HEK293 (cell line): ENCODE data around the gene COL5A3.

Experiments
- CTCF ChIA-PET: fragments of 350-600 bp; formaldehyde crosslinking; extraction: SDS; loops from one replicate; lab custom pipeline; 2021; ENCODE audit warnings: antibody characterized with exemption; lab: Yijun Ruan, JAX
- POLR2A ChIA-PET: fragments of 300-600 bp; formaldehyde crosslinking; extraction: SDS; loops from one replicate; lab custom pipeline; 2020; ENCODE audit warnings: antibody characterized with exemption, inconsistent platforms; lab: Yijun Ruan, JAX
- H3K27ac ChIP-seq: fragments of 200-500 bp; sonication (Bioruptor generic); 2 replicates; pipeline ENCODE4 v1.5.1; 2014; ENCODE audit warnings: low read depth, low read length, control low read depth, inconsistent platforms; ENCODE audit errors: extremely low read depth
- H3K36me3 ChIP-seq, 2 experiments: fragments of 200-500 bp in 1 of 2; sonication (Bioruptor generic) in 1 of 2; 1 replicate in 1 of 2; 2 replicates in 1 of 2; pipeline ENCODE4 v1.5.1; 2014 to 2017; ENCODE audit warnings: inconsistent platforms in 2 of 2, low read length in 2 of 2; ENCODE audit not compliant: control insufficient read depth in 2 of 2, insufficient read depth in 1 of 2
- H3K4me1 ChIP-seq: fragments of 200-500 bp; sonication (Bioruptor generic); 2 replicates; pipeline ENCODE4 v1.5.1; 2014; ENCODE audit warnings: mild to moderate bottlenecking, low read length, inconsistent platforms; ENCODE audit not compliant: control insufficient read depth, insufficient read depth
- H3K4me3 ChIP-seq: 2 replicates; pipeline ENCODE4 v1.5.1; 2011; ENCODE audit warnings: low read depth, mild to moderate bottlenecking, control low read depth, low read length, moderate library complexity
- H3K9me3 ChIP-seq: fragments of 200-500 bp; sonication (Bioruptor generic); 2 replicates; pipeline ENCODE4 v1.5.1; 2014; ENCODE audit warnings: low read depth, low read length, inconsistent platforms; ENCODE audit not compliant: control insufficient read depth, insufficient read depth
- FEZF1 ChIP-seq: fragments of 450-650 bp; formaldehyde crosslinking; IDR thresholded peaks from 2 replicates; pipeline ENCODE4 v1.5.1; 2016; ENCODE audit warnings: missing biosample characterization, missing genetic modification characterization
- GLIS2 ChIP-seq: fragments of 450-650 bp; formaldehyde crosslinking; IDR thresholded peaks from 2 replicates; pipeline ENCODE4 v1.5.1; 2016; ENCODE audit warnings: missing biosample characterization, missing genetic modification characterization
- OSR2 ChIP-seq: fragments of 450-650 bp; formaldehyde crosslinking; IDR thresholded peaks from 2 replicates; pipeline ENCODE4 v1.5.1; 2016; ENCODE audit warnings: missing biosample characterization, missing genetic modification characterization
- SETDB1 ChIP-seq: IDR thresholded peaks from one replicate; pipeline ENCODE4 v1.6.1; 2017; ENCODE audit warnings: mild to moderate bottlenecking, low read length, moderate library complexity, mixed read lengths; ENCODE audit not compliant: insufficient read length
- ZFP3 ChIP-seq: fragments of 450-650 bp; formaldehyde crosslinking; IDR thresholded peaks from 2 replicates; pipeline ENCODE4 v1.5.1; 2016; ENCODE audit warnings: low read depth, missing biosample characterization, missing genetic modification characterization
- ZNF112 ChIP-seq: fragments of 450-650 bp; formaldehyde crosslinking; IDR thresholded peaks from 2 replicates; pipeline ENCODE4 v1.5.0; 2017; ENCODE audit warnings: missing biosample characterization, missing genetic modification characterization
- ZNF18 ChIP-seq: fragments of 450-650 bp; formaldehyde crosslinking; IDR thresholded peaks from 2 replicates; pipeline ENCODE4 v1.5.1; 2016; ENCODE audit warnings: missing biosample characterization, missing genetic modification characterization
- ZNF211 ChIP-seq: fragments of 450-650 bp; formaldehyde crosslinking; IDR thresholded peaks from 2 replicates; pipeline ENCODE4 v1.5.1; 2016; ENCODE audit warnings: low read depth, missing biosample characterization, missing genetic modification characterization
- ZNF239 ChIP-seq: fragments of 450-650 bp; formaldehyde crosslinking; IDR thresholded peaks from 2 replicates; pipeline ENCODE4 v1.5.1; 2016; ENCODE audit warnings: missing biosample characterization, missing genetic modification characterization
- ZNF248 ChIP-seq: fragments of 450-650 bp; formaldehyde crosslinking; IDR thresholded peaks from 2 replicates; pipeline ENCODE4 v1.5.1; 2017; ENCODE audit warnings: missing biosample characterization, missing genetic modification characterization
- ZNF280D ChIP-seq: fragments of 450-650 bp; formaldehyde crosslinking; IDR thresholded peaks from 2 replicates; pipeline ENCODE4 v1.5.1; 2016; ENCODE audit warnings: missing biosample characterization, missing genetic modification characterization
- ZNF292 ChIP-seq: fragments of 450-650 bp; formaldehyde crosslinking; IDR thresholded peaks from 2 replicates; pipeline ENCODE4 v1.5.1; 2016; ENCODE audit warnings: low read depth, missing biosample characterization, missing genetic modification characterization, borderline replicate concordance
- ZNF350 ChIP-seq: fragments of 450-650 bp; formaldehyde crosslinking; IDR thresholded peaks from 2 replicates; pipeline ENCODE4 v1.5.0; 2017; ENCODE audit warnings: missing biosample characterization, mild to moderate bottlenecking, missing genetic modification characterization
- ZNF394 ChIP-seq: fragments of 450-650 bp; formaldehyde crosslinking; IDR thresholded peaks from 2 replicates; pipeline ENCODE4 v1.5.1; 2016; ENCODE audit warnings: missing biosample characterization, missing genetic modification characterization, mild to moderate bottlenecking, moderate library complexity, borderline replicate concordance
- ZNF473 ChIP-seq: fragments of 450-650 bp; formaldehyde crosslinking; IDR thresholded peaks from 2 replicates; pipeline ENCODE4 v1.5.1; 2017; ENCODE audit warnings: missing biosample characterization, missing genetic modification characterization
- ZNF514 ChIP-seq: fragments of 450-650 bp; formaldehyde crosslinking; IDR thresholded peaks from 2 replicates; pipeline ENCODE4 v1.5.1; 2016; ENCODE audit warnings: missing biosample characterization, missing genetic modification characterization
- ZNF518A ChIP-seq: fragments of 450-650 bp; formaldehyde crosslinking; conservative IDR thresholded peaks from 2 replicates; pipeline ENCODE4 v1.5.1; 2016; ENCODE audit warnings: low read depth, missing biosample characterization, missing genetic modification characterization
- ZNF558 ChIP-seq: fragments of 450-650 bp; formaldehyde crosslinking; IDR thresholded peaks from 2 replicates; pipeline ENCODE4 v1.5.1; 2016; ENCODE audit warnings: missing biosample characterization, missing genetic modification characterization
- ZNF561 ChIP-seq: fragments of 450-650 bp; IDR thresholded peaks from 2 replicates; pipeline ENCODE4 v1.5.1; 2018; ENCODE audit warnings: missing biosample characterization, missing genetic modification characterization, borderline replicate concordance
- ZNF580 ChIP-seq: fragments of 450-650 bp; formaldehyde crosslinking; IDR thresholded peaks from 2 replicates; pipeline ENCODE4 v1.5.1; 2016; ENCODE audit warnings: missing biosample characterization, missing genetic modification characterization
- ZNF626 ChIP-seq: fragments of 450-650 bp; sonication (Bioruptor Pico); formaldehyde crosslinking; IDR thresholded peaks from 2 replicates; pipeline ENCODE4 v1.5.1; 2018; ENCODE audit warnings: missing biosample characterization, missing genetic modification characterization, inconsistent platforms
- ZSCAN30 ChIP-seq: fragments of 450-650 bp; IDR thresholded peaks from 2 replicates; pipeline ENCODE4 v1.5.1; 2018; ENCODE audit warnings: missing biosample characterization, mild to moderate bottlenecking, missing genetic modification characterization, moderate library complexity
- ZSCAN4 ChIP-seq: fragments of 450-650 bp; formaldehyde crosslinking; IDR thresholded peaks from 2 replicates; pipeline ENCODE4 v1.5.1; 2017; ENCODE audit warnings: missing biosample characterization, missing genetic modification characterization
- ZXDB ChIP-seq: fragments of 450-650 bp; formaldehyde crosslinking; IDR thresholded peaks from 2 replicates; pipeline ENCODE4 v1.5.1; 2016; ENCODE audit warnings: missing biosample characterization, missing genetic modification characterization

The COL5A3 gene

GRCh38 chr19:10044390-10044789 lies 34.1 kb upstream of the COL5A3 start:
- no peaks in the 10 kb centered on the region for H3K9me3 ChIP-seq
- CTCF ChIA-PET: no interaction called here
- no peaks in the 10 kb centered on the region for H3K36me3 ChIP-seq
- TF ChIP-seq ZFP3 (tag by site-specific recombination) (no peak), ZNF473 (tag by site-specific recombination) (no peak), OSR2 (tag by site-specific recombination) (no peak), ZNF561 (tag by site-specific recombination) (no peak), ZNF580 (no peak), FEZF1 (tag by site-specific recombination) (no peak), ZSCAN4 (tag by site-specific recombination) (no peak), GLIS2 (tag by site-specific recombination) (no peak), ZNF292 (tag by site-specific recombination) (no peak), ZNF280D (no peak), ZNF18 (tag by site-specific recombination) (no peak)
- TF ChIP-seq, all 188 proteins: peak for 0
- Histone ChIP-seq H3K4me1 (no peaks in the 10 kb centered on the region), H3K4me3 (no peak overlapping the region), H3K27ac (no peak overlapping the region)
- POLR2A ChIA-PET: no interaction called here

GRCh38 chr19:10043286-10043927 lies 33.1 kb upstream of the COL5A3 start:
- Histone ChIP-seq H3K27ac (no peak overlapping the region), H3K4me1 (no peaks in the 10 kb centered on the region), H3K4me3 (no peak overlapping the region), H3K36me3 (no peaks in the 10 kb centered on the region), H3K9me3 (no peaks in the 10 kb centered on the region)
- CTCF ChIA-PET: interaction anchor here (1.5 kb wide), 1 partner anchor 16 kb away, joined by 5 read pairs; no protein-coding TSS in a partner anchor
- POLR2A ChIA-PET: no interaction called here
- TF ChIP-seq ZXDB (tag by site-specific recombination) (no peak), ZNF558 (tag by site-specific recombination) (peak; percentile 81), ZNF394 (tag by site-specific recombination) (peak; percentile 50; the same call in 1 of the 2 replicates), ZNF514 (tag by site-specific recombination) (0 out of 2 replicates have a peak, but pooled peaks have one; percentile 17), ZNF239 (tag by site-specific recombination) (no peak), SETDB1 (peak; percentile 95), ZNF626 (tag by site-specific recombination) (peak; percentile 94), ZNF211 (tag by site-specific recombination) (0 out of 2 replicates have a peak, but pooled peaks have one; percentile 26), ZSCAN30 (tag by site-specific recombination) (no peak), ZNF112 (tag by site-specific recombination) (0 out of 2 replicates have a peak, but pooled peaks have one; percentile 63), ZNF248 (tag by site-specific recombination) (0 out of 2 replicates have a peak, but pooled peaks have one; percentile 65), ZNF518A (peak; percentile 66), ZNF350 (tag by site-specific recombination) (peak; percentile 75)
